BLaER1 (cell line): Measurements from ENCODE around the gene TTL.

Source experiments
- H3K27ac ChIP-seq: shearing (Covaris generic); formaldehyde crosslinking; 2 replicates; pipeline ENCODE4 v1.8.1; 2022
- H3K27me3 ChIP-seq: shearing (Covaris generic); formaldehyde crosslinking; 2 replicates; pipeline ENCODE4 v1.8.1; 2022
- H3K36me3 ChIP-seq: shearing (Covaris generic); formaldehyde crosslinking; 2 replicates; pipeline ENCODE4 v1.8.1; 2022
- H3K4me1 ChIP-seq: shearing (Covaris generic); formaldehyde crosslinking; 2 replicates; pipeline ENCODE4 v1.8.1; 2022
- H3K4me2 ChIP-seq: shearing (Covaris generic); formaldehyde crosslinking; 2 replicates; pipeline ENCODE4 v1.8.1; 2022
- H3K4me3 ChIP-seq: shearing (Covaris generic); formaldehyde crosslinking; 2 replicates; pipeline ENCODE4 v1.8.1; 2022
- H3K9ac ChIP-seq: shearing (Covaris generic); formaldehyde crosslinking; 2 replicates; pipeline ENCODE4 v1.8.1; 2022
- H3K9me3 ChIP-seq: shearing (Covaris generic); formaldehyde crosslinking; 2 replicates; pipeline ENCODE4 v1.8.1; 2022
- H4K20me1 ChIP-seq: shearing (Covaris generic); formaldehyde crosslinking; 2 replicates; pipeline ENCODE4 v1.8.1; 2022
- Cebpa-rat ChIP-seq: shearing (Covaris generic); IDR thresholded peaks from 2 replicates; pipeline ENCODE4 v1.8.1; 2022

The TTL gene

DNA sequence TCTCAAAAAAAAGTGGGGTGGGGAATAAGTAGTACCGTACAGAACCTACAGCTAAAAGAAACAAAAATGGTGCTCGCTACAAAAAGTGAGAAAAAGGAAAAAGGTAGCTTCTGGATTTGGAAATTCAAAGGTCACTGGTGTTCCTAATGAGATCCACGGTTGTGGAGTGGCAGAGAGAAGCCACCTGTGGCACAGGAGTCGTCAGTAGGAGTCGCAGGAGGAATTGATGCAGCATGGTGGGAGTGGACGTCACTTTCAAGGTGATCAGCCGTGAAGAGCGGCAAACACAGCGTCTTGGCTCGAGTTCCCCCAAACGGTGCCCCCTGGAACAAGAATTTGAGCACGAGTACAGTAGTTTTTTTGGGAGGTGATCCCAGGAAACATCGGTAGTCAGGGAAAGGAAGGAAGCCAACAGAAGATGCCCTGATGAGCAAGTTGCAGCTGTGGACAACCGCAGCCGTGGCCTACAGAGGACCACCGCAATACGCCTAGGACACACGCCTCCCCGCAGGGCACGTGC lies 1.4 kb upstream of the TTL start:
- peak overlapping the region; percentile 92 for H3K9ac ChIP-seq
- peak overlapping the region; percentile 97 for H3K4me3 ChIP-seq
- peak overlapping the region; percentile 74 for H3K27ac ChIP-seq

DNA sequence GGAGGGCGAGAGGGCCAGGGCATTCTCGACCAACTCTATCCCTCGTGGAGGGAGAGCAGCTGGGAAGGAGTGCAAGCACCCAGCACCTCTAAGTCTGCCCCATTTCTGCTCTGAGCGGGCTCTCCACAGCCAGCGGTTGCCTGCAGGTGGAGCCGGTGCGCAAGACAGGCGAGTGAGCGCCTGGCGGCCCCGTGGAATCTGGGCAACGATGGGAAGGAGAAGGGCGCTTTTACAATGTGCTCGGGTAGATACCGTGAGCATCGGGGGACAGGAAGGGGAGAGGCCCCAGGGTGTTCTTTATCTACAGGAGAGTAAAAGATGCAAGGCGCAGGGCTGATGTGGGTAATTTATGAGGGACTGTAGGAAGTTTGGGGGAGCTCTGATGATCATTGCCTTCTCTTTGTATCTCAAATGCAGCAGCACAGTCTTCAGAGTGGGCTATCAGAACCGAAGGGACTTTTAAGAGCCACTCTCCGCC lies 867 bp upstream of the TTL start:
- TF ChIP-seq Cebpa-rat, result no peak
- Histone ChIP-seq H3K36me3 (peaks cover 12% of the 10 kb centered on the region), H3K27ac (peak overlapping the region; percentile 74), H3K9ac (peak overlapping the region; percentile 92), H3K9me3 (peaks cover 1% of the 10 kb centered on the region; the same call in 1 of the 2 replicates), H3K4me3 (peak overlapping the region; percentile 97), H3K27me3 (no peaks in the 10 kb centered on the region), H3K4me1 (peaks cover 24% of the 10 kb centered on the region), H4K20me1 (0 out of 2 replicates have a peak, but pooled peaks cover 19% of the 10 kb centered on the region), H3K4me2 (peak overlapping the region; percentile 95)

More for the DNA sequence above, 1.4 kb upstream of the TTL start:
- TF ChIP-seq Cebpa-rat, result no peak
- no peaks in the 10 kb centered on the region for H3K27me3 ChIP-seq
- peaks cover 24% of the 10 kb centered on the region for H3K4me1 ChIP-seq
- H3K9me3 ChIP-seq, result no peaks in the 10 kb centered on the region
- 0 out of 2 replicates have a peak, but pooled peaks cover 19% of the 10 kb centered on the region for H4K20me1 ChIP-seq
- H3K36me3 ChIP-seq, result peaks cover 7% of the 10 kb centered on the region
- H3K4me2 ChIP-seq, result peak overlapping the region; percentile 95

DNA sequence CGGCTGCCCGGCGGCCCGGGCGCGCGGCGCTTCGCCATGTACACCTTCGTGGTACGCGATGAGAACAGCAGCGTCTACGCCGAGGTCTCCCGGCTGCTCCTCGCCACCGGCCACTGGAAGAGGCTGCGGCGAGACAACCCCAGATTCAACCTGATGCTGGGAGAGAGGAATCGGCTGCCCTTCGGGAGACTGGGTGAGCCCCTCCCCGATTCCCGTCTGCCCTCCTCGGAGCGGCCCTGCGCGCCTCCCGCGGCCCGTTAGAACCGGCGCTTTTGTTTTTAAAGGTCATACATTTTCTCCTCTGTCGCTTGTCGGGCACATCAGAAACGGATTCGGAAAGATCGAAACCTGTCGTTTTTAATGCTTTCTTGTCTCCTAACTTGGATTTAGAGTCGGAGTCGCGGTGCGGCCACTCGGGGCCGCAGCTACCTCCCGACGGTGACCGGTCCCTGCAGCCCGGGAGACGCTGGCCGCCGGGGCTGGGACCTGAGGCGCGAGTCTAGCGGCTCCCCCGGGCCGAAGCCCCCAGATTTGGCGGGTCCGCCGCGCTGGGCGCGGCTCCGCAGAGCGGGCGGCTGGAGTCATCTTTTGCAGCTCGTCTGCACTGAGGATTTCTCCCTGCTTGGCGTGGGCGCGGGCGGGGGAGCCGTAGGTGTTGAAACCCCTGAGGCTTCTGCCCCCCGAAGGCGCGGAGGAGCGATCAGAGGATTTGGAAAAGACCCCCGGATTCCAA lies 519 bp downstream of the TTL start:
- Histone ChIP-seq H4K20me1 (0 out of 2 replicates have a peak, but pooled peaks cover 20% of the 10 kb centered on the region), H3K36me3 (peaks cover 24% of the 10 kb centered on the region), H3K9me3 (peaks cover 5% of the 10 kb centered on the region; the same call in 1 of the 2 replicates), H3K9ac (peak overlapping the region; percentile 92), H3K4me2 (peak overlapping the region; percentile 95), H3K27me3 (no peaks in the 10 kb centered on the region), H3K27ac (peak overlapping the region; percentile 74), H3K4me1 (peaks cover 24% of the 10 kb centered on the region), H3K4me3 (peak overlapping the region; percentile 97)
- TF ChIP-seq Cebpa-rat, result no peak

DNA sequence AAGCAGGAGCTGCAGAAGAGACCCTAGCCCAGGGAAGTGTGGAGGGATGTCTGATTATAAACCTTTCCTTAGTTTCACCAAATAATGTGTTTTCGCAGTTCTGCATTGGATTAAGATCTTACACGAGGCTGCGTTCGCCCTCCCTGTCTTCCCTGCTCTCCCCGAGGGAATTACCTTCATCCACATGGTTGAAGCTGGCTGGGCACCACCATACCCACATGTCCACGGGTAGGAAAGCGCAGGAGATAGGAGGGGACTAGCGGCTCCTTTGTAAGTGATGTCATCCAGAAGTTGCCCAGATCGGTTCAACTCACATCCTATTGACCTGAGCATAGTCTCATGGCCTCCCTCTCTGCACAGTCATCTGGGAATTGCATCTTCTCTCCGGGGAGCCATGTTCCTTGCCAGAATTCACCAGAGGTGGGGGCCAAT lies 1.1 kb downstream of the TTL start:
- H3K27me3 ChIP-seq, result no peaks in the 10 kb centered on the region
- peak overlapping the region; percentile 97 for H3K4me3 ChIP-seq
- peaks cover 26% of the 10 kb centered on the region; the same call in 1 of the 2 replicates for H4K20me1 ChIP-seq
- H3K36me3 ChIP-seq, result peaks cover 30% of the 10 kb centered on the region
- H3K4me2 ChIP-seq, result peak overlapping the region; percentile 95
- peak overlapping the region; percentile 74 for H3K27ac ChIP-seq
- peak overlapping the region; percentile 92 for H3K9ac ChIP-seq
- peaks cover 5% of the 10 kb centered on the region; the same call in 1 of the 2 replicates for H3K9me3 ChIP-seq
- no peak for TF ChIP-seq Cebpa-rat
- H3K4me1 ChIP-seq, result peaks cover 24% of the 10 kb centered on the region

DNA sequence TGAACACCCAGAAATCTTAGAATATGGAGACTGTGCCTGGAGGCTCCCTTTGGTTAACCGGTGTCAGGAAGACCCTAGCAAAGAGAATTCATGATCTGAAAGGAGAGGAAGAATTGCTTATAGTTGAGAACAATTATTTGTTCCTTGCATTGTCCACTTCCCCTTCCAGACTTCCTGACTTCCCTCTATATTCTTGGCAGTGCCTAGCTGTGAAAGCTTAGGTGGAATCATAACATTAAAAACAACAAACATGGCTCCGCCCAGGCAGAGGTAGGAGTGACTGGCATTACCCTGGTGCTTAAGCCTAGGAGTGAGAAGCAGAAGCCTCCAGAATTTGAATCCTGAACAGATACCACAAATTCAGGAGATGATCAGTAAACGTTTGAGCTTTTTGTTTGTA lies 1.9 kb downstream of the TTL start:
- Histone ChIP-seq H3K9ac (peak overlapping the region; percentile 92; the same call in 1 of the 2 replicates), H4K20me1 (peaks cover 27% of the 10 kb centered on the region; the same call in 1 of the 2 replicates), H3K27me3 (no peaks in the 10 kb centered on the region), H3K4me3 (peak overlapping the region; percentile 97), H3K4me1 (peaks cover 24% of the 10 kb centered on the region), H3K27ac (no peak overlapping the region), H3K4me2 (peak overlapping the region; percentile 95), H3K36me3 (peaks cover 36% of the 10 kb centered on the region), H3K9me3 (peaks cover 5% of the 10 kb centered on the region; the same call in 1 of the 2 replicates)
- TF ChIP-seq Cebpa-rat, result no peak

DNA sequence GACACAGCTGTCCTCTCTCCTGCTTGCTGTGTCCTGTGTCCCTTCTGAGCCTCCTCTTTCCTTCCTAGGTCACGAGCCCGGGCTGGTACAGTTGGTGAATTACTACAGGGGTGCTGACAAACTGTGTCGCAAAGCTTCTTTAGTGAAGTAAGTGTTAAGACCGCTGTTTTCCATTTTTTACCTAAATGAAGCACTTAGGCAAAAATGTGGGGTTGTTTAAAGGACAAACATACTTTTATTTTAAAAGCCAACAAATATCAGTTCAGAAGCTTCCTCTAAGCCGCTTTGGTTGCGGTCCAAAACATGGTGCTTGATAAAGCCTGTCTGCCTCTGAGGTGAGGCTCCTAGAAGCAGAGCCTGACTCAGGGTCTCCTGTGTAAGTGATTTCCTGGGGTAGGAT lies 3.9 kb downstream of the TTL start:
- TF ChIP-seq Cebpa-rat, result no peak
- H3K4me1 ChIP-seq, result peaks cover 16% of the 10 kb centered on the region
- H3K27ac ChIP-seq, result no peak overlapping the region
- peaks cover 5% of the 10 kb centered on the region; the same call in 1 of the 2 replicates for H3K9me3 ChIP-seq
- no peaks in the 10 kb centered on the region for H3K27me3 ChIP-seq
- peaks cover 27% of the 10 kb centered on the region; the same call in 1 of the 2 replicates for H4K20me1 ChIP-seq
- no peak overlapping the region for H3K4me3 ChIP-seq
- H3K4me2 ChIP-seq, result no peak overlapping the region
- peaks cover 43% of the 10 kb centered on the region for H3K36me3 ChIP-seq
- no peak overlapping the region for H3K9ac ChIP-seq

DNA sequence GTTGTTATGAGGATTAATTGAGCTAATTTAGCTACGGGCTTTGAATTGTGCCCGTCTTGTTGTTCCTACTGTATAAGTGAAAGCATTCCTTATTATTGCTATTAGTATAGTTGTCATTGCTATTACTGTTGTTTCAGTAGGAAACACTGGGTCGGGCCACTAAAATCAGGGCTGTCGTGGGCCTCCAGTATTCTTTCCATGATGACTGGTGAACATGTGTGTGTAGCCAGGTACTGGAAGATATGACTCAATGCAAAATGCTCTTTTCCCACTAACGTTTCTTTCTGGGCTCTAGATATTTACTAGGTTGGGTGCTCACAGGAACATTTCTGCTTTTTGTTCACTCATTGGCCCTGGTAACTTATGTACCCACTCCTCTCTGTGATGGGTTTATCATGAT lies 4.9 kb downstream of the TTL start:
- no peak for TF ChIP-seq Cebpa-rat
- no peak overlapping the region for H3K27ac ChIP-seq
- peaks cover 27% of the 10 kb centered on the region; the same call in 1 of the 2 replicates for H4K20me1 ChIP-seq
- H3K4me1 ChIP-seq, result peaks cover 15% of the 10 kb centered on the region
- peaks cover 46% of the 10 kb centered on the region for H3K36me3 ChIP-seq
- H3K4me3 ChIP-seq, result no peak overlapping the region
- no peak overlapping the region for H3K4me2 ChIP-seq
- peaks cover 5% of the 10 kb centered on the region; the same call in 1 of the 2 replicates for H3K9me3 ChIP-seq
- H3K27me3 ChIP-seq, result no peaks in the 10 kb centered on the region
- H3K9ac ChIP-seq, result no peak overlapping the region

DNA sequence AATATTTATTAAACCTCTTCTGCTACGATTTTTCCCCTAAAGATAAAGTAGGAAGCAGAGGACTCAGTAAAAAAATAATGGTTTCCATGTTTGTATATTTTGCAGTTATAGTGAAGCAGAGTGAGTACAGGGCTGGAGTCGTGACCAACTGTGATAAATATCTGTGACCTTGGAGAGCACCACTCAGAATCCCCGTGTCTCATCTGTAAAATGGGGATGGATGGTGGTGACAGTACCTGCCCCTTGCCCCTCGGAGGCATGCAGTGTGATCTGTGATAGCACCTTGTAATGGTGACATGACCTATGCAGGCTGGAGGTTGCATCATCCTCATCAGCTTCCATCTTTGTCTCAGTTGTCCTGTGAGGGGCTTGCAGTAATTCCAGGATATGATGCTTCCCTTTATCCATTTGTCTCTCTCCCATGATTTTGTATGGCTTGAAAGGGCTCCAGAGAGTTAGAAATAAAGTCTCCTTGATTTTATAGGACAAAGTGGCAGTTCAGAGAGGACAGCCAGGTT lies 5.5 kb downstream of the TTL start:
- H3K4me1 ChIP-seq, result peaks cover 15% of the 10 kb centered on the region

DNA sequence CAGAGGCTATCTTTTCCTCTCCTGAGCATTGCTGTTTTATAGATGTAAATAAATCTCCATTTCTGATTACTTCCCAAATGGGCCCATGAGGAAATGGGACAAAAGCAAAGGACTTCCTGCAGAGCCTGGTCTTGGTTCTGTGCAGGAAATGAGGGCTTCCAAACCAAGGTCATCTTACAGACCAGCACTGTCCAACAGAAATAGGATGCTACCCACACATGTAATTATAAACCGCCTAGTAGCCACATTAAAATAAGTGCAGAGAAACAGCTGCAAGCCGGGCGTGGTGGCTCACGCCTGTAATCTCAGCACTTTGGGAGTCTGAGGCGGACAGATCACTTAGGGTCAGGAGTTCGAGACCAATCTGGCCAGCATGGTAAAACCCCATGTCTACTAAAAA lies 6.2 kb downstream of the TTL start:
- H3K27ac ChIP-seq, result no peak overlapping the region
- H4K20me1 ChIP-seq, result peaks cover 29% of the 10 kb centered on the region; the same call in 1 of the 2 replicates
- H3K9me3 ChIP-seq, result peaks cover 5% of the 10 kb centered on the region; the same call in 1 of the 2 replicates
- H3K9ac ChIP-seq, result no peak overlapping the region
- H3K36me3 ChIP-seq, result peaks cover 55% of the 10 kb centered on the region
- H3K4me1 ChIP-seq, result peaks cover 16% of the 10 kb centered on the region
- H3K27me3 ChIP-seq, result no peaks in the 10 kb centered on the region
- H3K4me2 ChIP-seq, result no peak overlapping the region
- no peak overlapping the region for H3K4me3 ChIP-seq
- no peak for TF ChIP-seq Cebpa-rat

More for the DNA sequence above, 5.5 kb downstream of the TTL start:
- peaks cover 53% of the 10 kb centered on the region for H3K36me3 ChIP-seq
- no peak for TF ChIP-seq Cebpa-rat
- H3K4me2 ChIP-seq, result no peak overlapping the region
- H3K4me3 ChIP-seq, result no peak overlapping the region
- peaks cover 27% of the 10 kb centered on the region; the same call in 1 of the 2 replicates for H4K20me1 ChIP-seq
- no peak overlapping the region for H3K9ac ChIP-seq
- peak overlapping the region; percentile 22; the same call in 1 of the 2 replicates for H3K27ac ChIP-seq
- H3K27me3 ChIP-seq, result no peaks in the 10 kb centered on the region
- H3K9me3 ChIP-seq, result peaks cover 5% of the 10 kb centered on the region; the same call in 1 of the 2 replicates

DNA sequence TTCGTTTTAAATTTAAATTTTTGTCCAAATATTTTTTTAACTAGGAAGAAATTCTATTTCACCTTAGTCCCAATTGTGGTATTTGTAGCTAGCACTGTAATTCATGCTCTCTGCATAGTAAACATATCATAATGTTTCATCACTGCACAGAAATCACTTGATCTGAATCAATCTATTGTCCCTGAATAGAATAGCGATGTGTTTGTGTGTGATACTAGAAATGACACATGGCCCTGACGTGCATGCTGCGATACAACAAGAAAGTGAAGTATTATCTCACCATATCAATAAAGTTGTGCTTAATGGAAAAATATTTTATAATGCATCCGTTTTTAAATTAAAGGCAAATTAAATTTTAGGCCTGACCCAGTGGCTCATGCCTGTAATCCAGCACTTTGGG lies 10.0 kb downstream of the TTL start:
- H3K27ac ChIP-seq, result no peak overlapping the region
- H4K20me1 ChIP-seq, result peaks cover 14% of the 10 kb centered on the region; the same call in 1 of the 2 replicates
- TF ChIP-seq Cebpa-rat, result no peak
- no peak overlapping the region for H3K4me3 ChIP-seq
- H3K9me3 ChIP-seq, result no peaks in the 10 kb centered on the region
- H3K4me1 ChIP-seq, result peaks cover 11% of the 10 kb centered on the region; the same call in 1 of the 2 replicates
- no peak overlapping the region for H3K4me2 ChIP-seq
- no peaks in the 10 kb centered on the region for H3K27me3 ChIP-seq
- no peak overlapping the region for H3K9ac ChIP-seq
- H3K36me3 ChIP-seq, result peaks cover 61% of the 10 kb centered on the region
